Astrocyte (in vitro differentiated cells and primary cell): ENCODE results near the gene CNTN2.
A peak's percentile ranks its signal among the peaks of the same experiment; 100 is the strongest.

Source experiments
- EZH2 ChIP-seq: IDR thresholded peaks from 2 replicates; pipeline ENCODE4 v1.6.1; 2012; ENCODE audit warnings: mild to moderate bottlenecking, low read length, inconsistent platforms; ENCODE audit not compliant: insufficient read depth
- TF ChIP-seq, protein P1 (sequence below): IDR thresholded peaks from 2 replicates; pipeline ENCODE4 v1.5.1; 2011; ENCODE audit warnings: low read depth, mild to moderate bottlenecking, inconsistent platforms, low read length, moderate library complexity; ENCODE audit not compliant: insufficient read depth

DNA sequence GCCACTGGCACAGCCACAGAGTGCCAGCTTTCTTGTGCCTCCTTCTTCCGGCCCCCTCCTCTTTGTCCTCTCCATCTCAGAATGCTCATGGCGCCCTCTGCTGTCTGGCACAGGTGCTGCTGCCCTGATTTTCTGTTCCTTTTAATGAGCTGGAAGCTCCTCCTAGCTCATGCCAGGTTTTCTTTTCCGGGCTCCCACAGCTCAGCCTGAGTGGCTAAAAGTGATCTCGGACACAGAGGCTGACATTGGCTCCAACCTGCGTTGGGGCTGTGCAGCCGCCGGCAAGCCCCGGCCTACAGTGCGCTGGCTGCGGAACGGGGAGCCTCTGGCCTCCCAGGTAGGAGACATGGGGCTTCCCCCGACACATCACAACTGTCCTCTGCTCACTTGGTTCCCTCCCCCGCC is 18.7 kb downstream of the CNTN2 start:
- TF ChIP-seq, protein P1, sequence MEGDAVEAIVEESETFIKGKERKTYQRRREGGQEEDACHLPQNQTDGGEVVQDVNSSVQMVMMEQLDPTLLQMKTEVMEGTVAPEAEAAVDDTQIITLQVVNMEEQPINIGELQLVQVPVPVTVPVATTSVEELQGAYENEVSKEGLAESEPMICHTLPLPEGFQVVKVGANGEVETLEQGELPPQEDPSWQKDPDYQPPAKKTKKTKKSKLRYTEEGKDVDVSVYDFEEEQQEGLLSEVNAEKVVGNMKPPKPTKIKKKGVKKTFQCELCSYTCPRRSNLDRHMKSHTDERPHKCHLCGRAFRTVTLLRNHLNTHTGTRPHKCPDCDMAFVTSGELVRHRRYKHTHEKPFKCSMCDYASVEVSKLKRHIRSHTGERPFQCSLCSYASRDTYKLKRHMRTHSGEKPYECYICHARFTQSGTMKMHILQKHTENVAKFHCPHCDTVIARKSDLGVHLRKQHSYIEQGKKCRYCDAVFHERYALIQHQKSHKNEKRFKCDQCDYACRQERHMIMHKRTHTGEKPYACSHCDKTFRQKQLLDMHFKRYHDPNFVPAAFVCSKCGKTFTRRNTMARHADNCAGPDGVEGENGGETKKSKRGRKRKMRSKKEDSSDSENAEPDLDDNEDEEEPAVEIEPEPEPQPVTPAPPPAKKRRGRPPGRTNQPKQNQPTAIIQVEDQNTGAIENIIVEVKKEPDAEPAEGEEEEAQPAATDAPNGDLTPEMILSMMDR = peak; percentile 81
- TF ChIP-seq EZH2 = no peak
